HG03575 (cell line): Measurements from ENCODE around the gene HCK.

ENCODE experiments used
- ATAC-seq: cut with Tn5 transposase; IDR thresholded peaks from one replicate; pipeline ENCODE4 v1.9.1; 2021; ENCODE audit not compliant: unreplicated experiment, insufficient number of reproducible peaks, low FRiP score; ENCODE audit errors: extremely low read depth

HCK gene

DNA sequence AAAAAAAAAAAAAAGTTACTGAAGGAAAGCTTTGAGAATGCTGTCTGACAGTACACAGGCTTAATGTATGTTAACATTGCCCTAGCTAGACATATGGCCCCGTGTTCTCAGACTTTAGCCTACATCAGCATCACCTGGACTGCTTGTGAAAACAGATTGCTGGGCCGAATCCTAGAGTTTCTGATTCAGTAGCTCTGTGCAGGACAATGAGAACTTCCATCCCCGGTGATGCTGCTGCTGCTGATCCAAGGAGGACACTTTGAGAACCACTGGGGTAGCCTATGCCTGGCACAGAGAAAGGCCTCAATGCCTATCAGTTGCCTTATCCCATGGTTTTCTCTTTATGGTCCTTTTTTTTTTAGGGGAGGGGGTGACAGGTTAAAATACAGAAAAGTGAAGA, 1.6 kb downstream of the HCK start:
- no peak for ATAC-seq

DNA sequence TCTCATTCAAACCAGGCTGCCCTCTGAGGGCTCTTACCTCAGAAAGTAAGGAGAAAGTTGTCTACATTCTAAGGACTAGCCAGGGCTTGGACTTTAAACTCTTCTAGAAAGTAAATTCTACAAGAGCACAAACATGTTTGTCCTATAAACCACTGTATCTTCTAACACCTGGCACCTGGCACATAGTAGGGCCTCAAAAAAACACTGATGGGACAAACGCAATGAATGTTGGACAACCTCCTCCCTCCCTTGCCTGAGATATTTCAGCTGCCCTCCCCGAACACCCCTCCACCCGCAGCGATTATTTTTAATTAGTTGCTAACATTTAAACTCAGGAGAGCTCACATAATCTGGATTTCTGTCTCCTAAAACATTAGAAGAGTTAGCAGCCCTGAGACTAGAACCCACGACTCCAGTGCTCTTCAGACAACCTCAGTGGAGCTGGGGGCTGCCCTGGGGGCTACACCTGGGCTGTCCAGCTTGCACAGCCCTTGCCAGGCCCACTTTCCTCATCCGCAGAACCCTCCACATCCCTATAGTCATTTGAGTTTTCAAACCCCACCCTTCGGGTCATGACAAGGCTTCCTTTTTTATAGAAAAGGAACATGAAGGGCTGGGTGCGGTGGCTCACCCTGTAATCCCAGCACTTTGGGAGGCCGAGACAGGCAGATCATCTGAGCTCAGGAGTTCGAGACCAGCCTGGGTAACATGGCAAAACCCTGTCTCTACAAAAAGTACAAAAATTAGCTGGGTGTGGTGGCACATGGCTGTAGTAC, 4.9 kb downstream of the HCK start:
- ATAC-seq = no peak

DNA sequence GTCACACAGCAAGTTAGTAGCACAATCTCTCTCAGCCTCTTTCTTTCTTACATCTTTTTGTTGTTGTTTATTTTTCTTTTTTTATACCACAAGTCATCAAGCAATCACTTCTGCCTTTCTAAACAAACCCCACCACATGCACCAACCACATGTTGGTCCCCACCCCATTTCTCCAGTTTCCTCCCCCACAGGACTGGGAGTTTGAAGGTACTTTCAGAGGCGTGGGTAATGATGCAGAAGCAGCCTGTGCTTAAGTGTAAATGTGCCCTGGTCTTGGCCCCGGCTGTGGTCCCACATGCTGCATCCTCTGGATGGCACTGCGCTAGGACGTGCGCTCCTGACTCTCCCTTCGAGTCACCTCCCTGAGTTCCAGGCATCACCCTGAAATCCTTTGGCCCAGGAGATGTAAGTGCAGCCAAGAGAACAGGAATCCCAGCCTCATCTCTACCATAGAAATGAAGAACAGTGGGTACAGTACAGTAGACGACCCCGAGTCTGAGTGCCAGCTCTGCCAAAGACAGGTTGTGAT, 5.7 kb downstream of the HCK start:
- no peak for ATAC-seq

DNA sequence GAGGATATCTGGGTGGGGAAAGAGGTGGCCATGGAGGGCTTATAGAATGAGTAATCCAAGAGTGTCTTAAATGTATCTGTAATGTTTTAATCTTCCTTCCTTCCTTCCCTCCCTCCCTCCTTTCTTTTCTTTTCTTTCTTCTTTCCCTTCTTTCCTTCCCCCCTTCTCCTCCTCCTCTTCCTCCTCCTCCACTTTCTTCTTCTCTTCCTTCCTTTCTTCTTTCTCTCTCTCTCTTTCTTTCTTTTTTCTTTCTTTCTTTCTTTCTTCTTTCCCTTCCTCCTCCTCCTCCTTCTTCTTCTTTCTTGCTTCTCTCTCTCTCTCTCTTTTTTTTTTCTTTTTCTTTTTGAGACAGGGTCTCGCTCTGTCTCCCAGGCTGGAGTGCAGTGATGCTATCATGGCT, 7.1 kb downstream of the HCK start:
- no peak for ATAC-seq

DNA sequence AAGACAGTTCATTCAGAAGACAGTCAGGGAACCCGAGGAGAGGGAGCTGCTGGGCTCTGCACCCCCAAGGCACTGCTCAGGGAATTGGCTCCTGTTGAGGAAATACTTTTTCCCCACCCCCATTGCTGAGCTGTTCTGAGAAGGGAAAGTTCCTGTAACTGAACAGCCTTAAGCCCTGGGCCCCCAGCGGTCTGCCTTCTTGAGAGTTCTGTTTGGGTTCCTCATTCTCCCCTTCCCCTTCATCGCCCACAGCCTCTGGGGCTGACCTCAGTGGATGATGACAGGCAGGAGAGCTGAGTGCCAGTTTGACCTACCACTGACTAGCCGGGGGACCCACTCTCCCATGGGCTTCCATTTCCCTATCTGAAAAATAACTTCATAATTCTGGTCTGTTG, 10.7 kb downstream of the HCK start:
- no peak for ATAC-seq

DNA sequence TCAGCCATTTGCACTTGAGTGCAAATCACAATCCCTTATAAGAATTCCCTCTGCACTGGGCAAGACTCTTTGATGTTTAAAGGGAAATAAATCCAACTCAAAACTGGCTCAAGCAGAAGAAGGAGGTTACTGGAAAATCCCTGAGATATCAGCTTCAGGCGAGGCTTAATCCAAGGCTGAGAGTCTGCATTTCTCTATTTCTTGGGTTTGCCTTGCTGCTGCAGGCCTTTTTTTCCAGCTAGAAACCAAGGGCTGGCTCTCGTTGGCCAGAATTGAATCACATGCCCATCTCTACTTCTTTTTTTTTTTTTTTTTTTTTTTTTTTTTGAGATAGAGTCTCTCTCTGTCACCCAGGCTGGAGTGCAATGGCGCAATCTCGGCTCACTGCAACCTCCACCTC, 11.7 kb downstream of the HCK start:
- ATAC-seq = no peak

DNA sequence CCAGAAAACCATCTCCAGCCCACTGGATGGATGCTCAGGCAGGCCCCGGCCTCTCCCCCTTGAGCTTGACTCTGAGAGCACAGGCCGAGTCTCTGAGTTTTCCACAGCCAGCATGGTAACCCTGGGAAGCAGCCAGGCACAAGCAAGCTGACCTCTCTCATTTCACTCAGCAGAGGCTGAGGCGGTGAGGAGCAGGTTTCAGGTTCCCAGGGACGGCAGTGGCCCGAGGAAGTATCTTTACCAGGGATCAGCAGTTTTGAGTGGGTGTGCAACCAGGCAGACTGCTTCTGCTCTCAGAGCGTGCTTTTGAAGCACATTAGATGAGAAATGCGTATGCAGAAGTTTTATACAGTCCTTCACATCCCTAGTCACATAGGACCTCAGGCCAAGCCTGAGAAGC, 12.6 kb downstream of the HCK start:
- ATAC-seq = no peak

DNA sequence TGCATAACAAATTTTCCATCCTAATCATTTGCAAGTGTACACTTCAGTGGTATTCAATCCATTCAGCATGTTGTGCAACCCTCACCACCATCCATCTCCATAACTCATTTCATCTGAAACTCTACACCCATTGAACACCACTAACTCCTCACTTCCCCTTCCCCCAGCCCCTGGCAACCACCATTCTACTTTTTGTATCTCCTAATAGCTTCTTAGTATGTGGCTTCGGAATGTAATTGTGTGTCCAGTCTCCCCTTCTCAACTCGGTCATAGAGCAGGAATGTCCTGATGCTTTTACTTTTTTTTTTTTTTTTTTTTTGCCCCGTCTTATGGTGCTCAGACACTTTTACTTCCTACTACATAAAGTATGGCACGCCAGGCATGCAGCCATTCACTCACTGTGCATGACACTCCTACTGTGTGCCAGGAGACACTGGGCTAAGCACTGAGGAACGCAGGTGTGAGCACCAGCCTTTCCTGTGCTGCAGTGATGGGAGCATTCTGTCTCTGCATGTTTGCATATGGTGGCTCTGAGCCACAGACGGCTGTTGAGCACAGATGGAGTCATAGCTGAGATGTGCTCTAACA, 15.3 kb downstream of the HCK start:
- no peak for ATAC-seq

DNA sequence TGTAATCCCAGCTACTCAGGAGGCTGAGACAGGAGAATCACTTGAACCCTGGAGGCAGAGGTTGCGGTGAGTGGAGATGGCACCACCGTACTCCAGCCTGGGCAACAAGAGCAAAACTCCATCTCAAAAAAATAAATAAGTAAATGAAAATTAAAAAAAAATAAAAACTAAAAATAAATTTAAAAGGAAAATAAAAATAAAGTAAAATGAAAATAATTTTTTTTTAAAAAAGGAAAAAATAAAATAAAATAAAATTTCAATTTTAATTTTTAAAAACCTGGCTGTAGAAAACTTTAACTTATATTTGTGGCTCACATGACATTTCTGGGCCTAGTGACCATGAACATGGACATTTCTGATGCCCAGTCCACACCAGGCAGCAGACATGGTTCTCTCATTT, 16.1 kb downstream of the HCK start:
- ATAC-seq = no peak

DNA sequence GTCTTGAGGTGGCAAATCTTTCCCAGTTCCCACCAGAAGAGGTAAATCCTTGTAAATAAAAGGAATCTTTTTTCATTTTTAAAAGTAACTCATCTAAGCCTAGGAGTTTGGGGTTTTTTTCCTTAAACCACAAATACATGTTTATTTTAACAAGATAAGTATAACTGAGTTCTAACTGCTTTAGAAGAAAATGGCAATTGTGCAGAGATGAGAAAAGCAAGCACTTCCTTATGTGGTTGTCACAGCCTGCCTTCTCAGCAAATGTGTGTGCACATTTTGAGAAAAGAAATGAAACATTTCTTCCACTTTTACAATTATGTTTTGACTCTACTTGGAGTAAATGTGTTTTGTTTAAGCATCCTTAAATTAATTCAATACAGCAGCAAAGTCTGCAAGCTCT, 17.7 kb downstream of the HCK start:
- no peak for ATAC-seq

DNA sequence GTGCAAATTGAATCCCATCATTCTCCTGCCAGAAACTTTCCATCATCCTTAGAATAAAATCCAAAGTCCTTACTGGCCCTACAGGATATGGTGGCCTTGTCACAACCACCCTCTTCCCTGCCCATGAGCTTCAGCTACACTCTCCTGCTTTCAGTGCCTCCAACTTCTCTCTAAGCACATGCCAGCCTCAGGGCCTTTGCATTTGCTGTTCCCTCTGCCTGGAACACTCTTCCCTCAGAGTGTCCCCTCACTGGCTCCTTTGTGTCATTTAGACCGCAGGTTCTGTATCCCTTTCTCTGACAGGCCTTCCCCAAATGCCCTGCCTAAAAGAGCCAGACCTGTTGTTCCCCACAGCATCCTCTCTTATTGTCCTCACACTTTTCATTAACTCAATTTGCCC, 18.2 kb downstream of the HCK start:
- ATAC-seq = no peak

DNA sequence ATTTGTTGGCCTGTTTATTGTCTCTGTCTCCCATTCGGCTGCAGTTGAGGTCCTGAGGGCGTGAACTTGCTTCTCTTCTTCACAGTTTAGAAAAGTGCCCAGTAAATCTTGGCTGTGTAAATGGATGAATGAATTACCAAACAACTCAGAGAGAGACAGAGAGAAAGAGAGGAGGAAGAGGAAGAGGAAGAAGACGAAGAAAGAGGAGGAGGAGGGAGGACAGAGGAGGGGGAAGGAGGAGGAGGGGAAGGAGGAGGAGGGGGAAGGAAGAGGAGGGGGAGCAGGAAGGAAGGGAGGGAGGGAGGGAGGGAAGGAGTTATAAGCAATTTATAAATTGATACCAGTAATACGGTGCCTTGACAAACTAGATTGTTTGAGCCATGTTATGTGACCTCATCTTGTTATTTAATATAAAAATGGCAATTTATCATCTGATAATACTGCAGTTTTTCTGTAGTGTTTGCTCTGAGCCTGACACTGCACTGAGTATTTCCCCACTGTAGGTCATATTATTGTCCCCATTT, 18.7 kb downstream of the HCK start:
- no peak for ATAC-seq

DNA sequence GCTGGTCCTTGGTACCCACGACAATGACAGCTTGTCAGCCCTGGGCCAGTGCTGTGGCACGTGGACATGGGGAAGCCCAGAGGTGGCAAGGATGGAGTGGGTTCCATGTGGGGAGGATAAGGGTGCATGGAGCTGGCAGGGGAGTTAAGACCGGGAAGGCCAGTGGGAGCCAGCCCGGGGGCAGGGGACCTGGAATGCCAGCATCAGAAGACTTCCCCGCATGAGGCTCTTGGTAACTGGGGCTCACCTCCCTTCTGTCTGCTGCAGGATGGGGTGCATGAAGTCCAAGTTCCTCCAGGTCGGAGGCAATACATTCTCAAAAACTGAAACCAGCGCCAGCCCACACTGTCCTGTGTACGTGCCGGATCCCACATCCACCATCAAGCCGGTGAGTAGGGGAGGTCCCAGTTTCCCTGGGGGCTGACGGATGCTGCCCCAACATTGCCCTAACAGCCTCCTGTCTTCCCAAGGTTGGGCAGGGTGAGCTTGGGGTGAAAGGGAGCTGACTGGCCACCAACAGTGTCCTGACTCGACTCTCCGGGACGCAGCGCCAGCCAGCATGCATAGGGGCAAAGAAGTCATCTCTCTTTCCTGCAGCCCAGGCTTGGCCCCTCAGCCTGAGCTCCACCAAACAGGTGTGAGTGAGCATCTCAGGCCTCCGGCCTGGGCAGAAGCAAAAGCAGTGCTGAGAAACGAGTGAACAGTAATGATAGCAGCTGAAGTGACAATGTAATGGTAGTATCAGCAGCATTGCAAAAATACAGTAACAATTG, 19.5 kb downstream of the HCK start:
- ATAC-seq = no peak

DNA sequence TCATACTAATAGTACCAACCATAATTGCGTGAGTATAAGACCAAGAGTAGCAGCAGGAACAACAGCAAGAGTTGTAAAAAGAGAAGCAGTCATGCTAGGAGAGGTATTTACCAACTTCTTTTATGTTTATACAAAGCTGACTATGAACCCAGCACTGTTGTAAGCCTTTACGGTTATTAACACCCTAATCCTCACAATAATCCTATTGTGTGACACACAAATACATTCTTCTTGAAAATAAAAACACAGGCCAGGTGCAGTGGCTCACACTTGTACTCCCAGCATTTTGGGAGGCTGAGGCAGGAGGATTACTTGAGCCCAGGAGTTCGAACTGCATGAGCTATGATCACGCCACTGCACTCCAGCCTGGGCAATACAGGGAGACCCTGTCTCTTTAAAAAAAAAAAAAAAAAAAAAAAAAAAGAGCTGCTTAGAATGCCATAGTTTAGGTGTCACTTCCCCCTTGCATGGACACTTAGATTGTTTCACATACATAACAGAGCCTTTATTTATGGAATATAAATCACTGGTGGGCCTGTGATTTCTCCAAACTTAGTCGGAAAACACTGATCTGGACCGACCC, 20.2 kb downstream of the HCK start:
- ATAC-seq = no peak

DNA sequence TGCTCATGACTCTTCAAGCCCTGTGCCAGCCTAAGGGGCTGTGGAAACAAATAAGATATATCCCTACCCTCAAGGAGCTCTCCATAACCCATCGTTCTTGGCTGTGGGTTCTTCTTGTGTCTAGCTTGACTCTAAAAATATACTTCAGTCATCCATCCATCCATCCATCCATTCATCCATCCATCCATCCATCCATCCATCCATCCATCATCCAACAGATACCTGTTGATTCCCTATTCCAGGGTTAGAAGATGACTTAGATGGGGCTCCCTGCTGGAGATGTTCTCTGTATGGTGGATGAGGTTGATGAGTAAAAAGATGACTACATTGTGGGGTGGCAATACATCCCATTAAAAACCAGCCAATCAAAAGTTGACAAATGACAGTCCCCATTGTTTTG, 23.5 kb downstream of the HCK start:
- ATAC-seq = no peak

DNA sequence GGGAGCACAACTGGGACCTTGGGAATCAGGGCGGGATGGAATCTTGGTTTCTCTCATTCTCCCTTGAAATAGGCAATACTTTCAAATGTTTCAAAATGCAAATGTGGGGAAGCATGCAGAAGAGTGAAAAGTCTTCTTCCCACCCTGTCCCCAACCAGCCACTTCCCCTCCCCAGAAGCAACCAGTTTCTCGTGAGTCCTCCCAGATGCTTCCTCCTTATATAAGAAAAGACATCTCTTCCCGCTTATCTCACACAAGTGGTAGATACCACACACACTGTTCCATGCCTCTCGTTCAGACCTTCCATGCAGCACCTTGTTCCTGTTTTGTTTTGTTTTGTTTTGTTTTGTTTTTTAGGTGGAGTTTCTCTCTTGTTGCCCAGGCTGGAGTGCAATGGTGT, 25.1 kb downstream of the HCK start:
- no peak for ATAC-seq

DNA sequence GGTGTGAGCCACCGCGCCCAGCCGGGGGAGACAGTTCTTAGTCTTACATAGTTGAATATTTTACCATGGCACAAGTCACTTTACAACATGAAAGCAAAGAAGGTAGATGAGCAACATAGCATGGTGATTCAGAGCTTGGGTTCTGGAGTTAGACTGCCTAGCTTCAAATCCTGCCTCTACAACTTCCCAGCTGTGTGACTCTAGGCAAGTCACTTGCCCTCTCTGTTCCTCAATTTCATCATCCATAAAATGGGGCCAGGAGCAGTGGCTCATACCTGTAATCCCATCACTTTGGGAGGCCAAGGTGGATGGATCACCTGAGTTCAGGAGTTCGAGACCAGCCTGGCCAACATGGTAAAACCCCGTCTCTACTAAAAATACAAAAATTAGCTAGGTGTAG, 26.3 kb downstream of the HCK start:
- ATAC-seq = no peak

DNA sequence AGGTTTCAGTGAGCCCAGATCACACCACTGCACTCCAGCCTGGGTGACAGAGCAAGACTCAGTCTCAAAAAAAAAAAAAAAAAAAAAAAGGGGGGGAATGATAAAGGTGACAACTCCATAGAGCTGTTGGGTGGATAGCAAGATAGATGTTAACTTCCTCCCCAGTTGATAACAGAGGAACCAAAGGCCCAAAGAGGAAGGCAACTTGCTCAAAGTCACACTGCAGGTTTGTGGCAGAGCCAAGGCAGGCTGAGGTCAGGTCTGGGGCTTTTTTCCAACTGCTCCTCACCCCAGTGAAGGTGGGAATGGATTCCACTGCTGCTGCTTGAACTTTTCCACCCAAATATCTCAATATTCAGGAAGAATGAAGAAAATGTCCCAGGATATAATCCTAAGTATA, 26.7 kb downstream of the HCK start:
- ATAC-seq = no peak

DNA sequence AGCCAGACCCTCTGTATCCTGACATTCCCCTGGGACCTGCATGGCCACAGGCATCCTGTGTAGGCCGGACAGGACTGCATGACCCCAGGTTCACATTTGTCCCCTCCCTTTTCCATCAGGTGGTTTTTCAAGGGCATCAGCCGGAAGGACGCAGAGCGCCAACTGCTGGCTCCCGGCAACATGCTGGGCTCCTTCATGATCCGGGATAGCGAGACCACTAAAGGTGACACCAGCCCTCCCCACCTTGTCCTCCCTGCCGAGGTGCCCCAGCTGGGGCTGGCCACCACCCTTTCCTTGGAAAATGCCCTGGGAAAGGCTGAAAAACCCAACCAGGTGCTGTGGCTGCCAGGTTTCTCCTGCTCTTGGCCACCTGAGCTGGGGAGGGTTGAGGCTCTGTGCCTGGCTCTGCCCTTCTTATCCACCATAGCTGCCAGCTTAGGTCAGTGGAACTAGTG, 27.6 kb downstream of the HCK start:
- no peak for ATAC-seq
